Parathyroid adenoma (tissue), 2 donors: ENCODE measurements around the gene ALG11.

Source experiments
- H2AFZ ChIP-seq: fragments of 300-600 bp; sonication (generic); one replicate; pipeline ENCODE4 v1.7.0; 2017; ENCODE audit warnings: antibody characterized with exemption, mild to moderate bottlenecking
- H3K27ac ChIP-seq: fragments of 300-600 bp; sonication (generic); one replicate; pipeline ENCODE4 v1.7.0; 2017
- H3K27me3 ChIP-seq: fragments of 300-600 bp; sonication (generic); one replicate; pipeline ENCODE4 v1.7.0; 2017; ENCODE audit warnings: low read length; ENCODE audit not compliant: control insufficient read depth, insufficient read depth
- H3K36me3 ChIP-seq: fragments of 300-600 bp; sonication (generic); one replicate; pipeline ENCODE4 v1.7.0; 2017; ENCODE audit warnings: low read length; ENCODE audit not compliant: control insufficient read depth, insufficient read depth
- H3K4me1 ChIP-seq: fragments of 300-600 bp; sonication (generic); one replicate; pipeline ENCODE4 v1.7.0; 2017; ENCODE audit warnings: control low read depth
- H3K4me2 ChIP-seq: fragments of 300-600 bp; sonication (generic); one replicate; pipeline ENCODE4 v1.7.0; 2017; ENCODE audit warnings: low read length
- H3K4me3 ChIP-seq: fragments of 300-600 bp; sonication (generic); one replicate; pipeline ENCODE4 v1.7.0; 2017; ENCODE audit warnings: low read depth, low read length
- H3K79me2 ChIP-seq: fragments of 300-600 bp; sonication (generic); one replicate; pipeline ENCODE4 v1.7.0; 2017; ENCODE audit warnings: control low read depth
- H3K9ac ChIP-seq: fragments of 300-600 bp; sonication (generic); one replicate; pipeline ENCODE4 v1.7.0; 2017; ENCODE audit warnings: mild to moderate bottlenecking
- H3K9me3 ChIP-seq: fragments of 300-600 bp; sonication (generic); one replicate; pipeline ENCODE4 v1.7.0; 2017; ENCODE audit warnings: low read length; ENCODE audit not compliant: control insufficient read depth
- TF ChIP-seq, protein P1 (sequence below): fragments of 300-600 bp; sonication (generic); IDR thresholded peaks from one replicate; pipeline ENCODE4 v1.7.0; 2017; ENCODE audit warnings: antibody characterized with exemption, mild to moderate bottlenecking
- donor health status: primary hyperparathyroidism.

The ALG11 gene

DNA sequence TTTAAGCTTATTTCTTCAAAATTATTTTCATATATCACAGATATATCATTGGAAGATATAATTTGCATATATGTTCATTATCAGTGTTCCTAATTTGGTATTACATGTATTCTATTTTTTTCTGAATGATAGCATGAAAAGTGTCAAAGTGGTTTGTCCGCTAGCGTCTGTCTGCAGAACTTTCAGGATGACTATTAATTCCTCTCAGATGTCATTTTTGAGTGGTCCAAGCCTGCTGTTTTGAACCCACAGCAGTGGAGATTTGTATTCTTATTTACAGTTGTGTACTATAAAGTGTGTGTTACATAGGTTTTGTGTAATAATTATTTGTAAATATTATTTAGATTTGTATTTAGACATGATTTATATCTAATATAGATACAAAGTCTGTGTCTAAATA, 20.8 kb downstream of the ALG11 start:
- TF ChIP-seq, protein P1, sequence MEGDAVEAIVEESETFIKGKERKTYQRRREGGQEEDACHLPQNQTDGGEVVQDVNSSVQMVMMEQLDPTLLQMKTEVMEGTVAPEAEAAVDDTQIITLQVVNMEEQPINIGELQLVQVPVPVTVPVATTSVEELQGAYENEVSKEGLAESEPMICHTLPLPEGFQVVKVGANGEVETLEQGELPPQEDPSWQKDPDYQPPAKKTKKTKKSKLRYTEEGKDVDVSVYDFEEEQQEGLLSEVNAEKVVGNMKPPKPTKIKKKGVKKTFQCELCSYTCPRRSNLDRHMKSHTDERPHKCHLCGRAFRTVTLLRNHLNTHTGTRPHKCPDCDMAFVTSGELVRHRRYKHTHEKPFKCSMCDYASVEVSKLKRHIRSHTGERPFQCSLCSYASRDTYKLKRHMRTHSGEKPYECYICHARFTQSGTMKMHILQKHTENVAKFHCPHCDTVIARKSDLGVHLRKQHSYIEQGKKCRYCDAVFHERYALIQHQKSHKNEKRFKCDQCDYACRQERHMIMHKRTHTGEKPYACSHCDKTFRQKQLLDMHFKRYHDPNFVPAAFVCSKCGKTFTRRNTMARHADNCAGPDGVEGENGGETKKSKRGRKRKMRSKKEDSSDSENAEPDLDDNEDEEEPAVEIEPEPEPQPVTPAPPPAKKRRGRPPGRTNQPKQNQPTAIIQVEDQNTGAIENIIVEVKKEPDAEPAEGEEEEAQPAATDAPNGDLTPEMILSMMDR: no peak
- Histone ChIP-seq H3K36me3 (no peaks in the 10 kb centered on the region), H3K9me3 (no peaks in the 10 kb centered on the region), H3K4me2 (no peak overlapping the region), H2AFZ (no peak overlapping the region), H3K27ac (no peak overlapping the region), H3K27me3 (no peaks in the 10 kb centered on the region), H3K4me3 (no peak overlapping the region), H3K79me2 (no peaks in the 10 kb centered on the region), H3K4me1 (no peaks in the 10 kb centered on the region), H3K9ac (no peak overlapping the region)

- no peaks in the 10 kb centered on the region for H3K27me3 ChIP-seq
- H2AFZ ChIP-seq: no peak overlapping the region
- H3K4me3 ChIP-seq: no peak overlapping the region
- no peaks in the 10 kb centered on the region for H3K4me1 ChIP-seq
- no peak overlapping the region for H3K27ac ChIP-seq
- H3K9me3 ChIP-seq: no peaks in the 10 kb centered on the region
- H3K4me2 ChIP-seq: no peak overlapping the region
- H3K36me3 ChIP-seq: no peaks in the 10 kb centered on the region
- no peaks in the 10 kb centered on the region for H3K79me2 ChIP-seq
- H3K9ac ChIP-seq: no peak overlapping the region
- TF ChIP-seq, protein P1: no peak
Measured at GRCh38 chr13:52034616-52035226, 22.5 kb downstream of the ALG11 start.

- TF ChIP-seq, protein P1: no peak
- Histone ChIP-seq H3K27me3 (no peaks in the 10 kb centered on the region), H3K4me1 (no peaks in the 10 kb centered on the region), H3K9me3 (no peaks in the 10 kb centered on the region), H3K79me2 (no peaks in the 10 kb centered on the region), H3K27ac (no peak overlapping the region), H2AFZ (no peak overlapping the region), H3K36me3 (no peaks in the 10 kb centered on the region), H3K4me2 (no peak overlapping the region), H3K4me3 (no peak overlapping the region), H3K9ac (no peak overlapping the region)
Measured at GRCh38 chr13:52036037-52036436, 23.8 kb downstream of the ALG11 start.

GRCh38 chr13:52043675-52044074, 31.5 kb downstream of the ALG11 start:
- Histone ChIP-seq H3K4me1 (no peaks in the 10 kb centered on the region), H3K36me3 (no peaks in the 10 kb centered on the region), H3K4me3 (no peak overlapping the region), H3K4me2 (no peak overlapping the region), H2AFZ (no peak overlapping the region), H3K9me3 (no peaks in the 10 kb centered on the region), H3K9ac (no peak overlapping the region), H3K27me3 (no peaks in the 10 kb centered on the region), H3K79me2 (no peaks in the 10 kb centered on the region), H3K27ac (no peak overlapping the region)
- TF ChIP-seq, protein P1: no peak

GRCh38 chr13:52047463-52047862, 35.3 kb downstream of the ALG11 start:
- TF ChIP-seq, protein P1: no peak
- no peaks in the 10 kb centered on the region for H3K9me3 ChIP-seq
- H3K4me1 ChIP-seq: no peaks in the 10 kb centered on the region

More at GRCh38 chr13:52047463-52047862, 35.3 kb downstream of the ALG11 start:
- no peak overlapping the region for H2AFZ ChIP-seq
- no peak overlapping the region for H3K4me2 ChIP-seq
- no peak overlapping the region for H3K9ac ChIP-seq
- no peaks in the 10 kb centered on the region for H3K27me3 ChIP-seq
- H3K27ac ChIP-seq: no peak overlapping the region
- H3K79me2 ChIP-seq: no peaks in the 10 kb centered on the region
- H3K36me3 ChIP-seq: no peaks in the 10 kb centered on the region
- H3K4me3 ChIP-seq: no peak overlapping the region
